Endothelial cell (in vitro differentiated cells): ENCODE results near the gene LRP1B. TPM values are rescaled to one million over a fixed set of nuclear protein-coding genes. Genes with fewer than 3 reads are reported as not detected.

Experiments
- DNase-seq: peaks from one replicate; pipeline ENCODE4 v3.0.0; 2021; ENCODE audit warnings: low spot score
- H3K27ac Mint-ChIP-seq: one replicate; pipeline ENCODE4 v1.8.0; 2021; ENCODE audit warnings: mixed read lengths, inconsistent platforms; ENCODE audit not compliant: unreplicated experiment
- H3K27me3 Mint-ChIP-seq: one replicate; pipeline ENCODE4 v1.8.0; 2021; ENCODE audit warnings: mild to moderate bottlenecking, moderate library complexity, mixed read lengths, inconsistent platforms; ENCODE audit not compliant: unreplicated experiment
- H3K36me3 Mint-ChIP-seq: one replicate; pipeline ENCODE4 v1.8.0; 2021; ENCODE audit warnings: mild to moderate bottlenecking, low read depth, mixed read lengths, inconsistent platforms; ENCODE audit not compliant: unreplicated experiment
- H3K4me1 Mint-ChIP-seq: one replicate; pipeline ENCODE4 v1.8.0; 2021; ENCODE audit warnings: mild to moderate bottlenecking, mixed read lengths, inconsistent platforms; ENCODE audit not compliant: unreplicated experiment
- H3K4me3 Mint-ChIP-seq: one replicate; pipeline ENCODE4 v1.8.0; 2021; ENCODE audit warnings: mild to moderate bottlenecking, mixed read lengths, inconsistent platforms; ENCODE audit not compliant: unreplicated experiment
- H3K9me3 Mint-ChIP-seq: one replicate; pipeline ENCODE4 v1.8.0; 2021; ENCODE audit warnings: mixed read lengths, inconsistent platforms; ENCODE audit not compliant: unreplicated experiment
- CTCF ChIP-seq: fragments of 200-600 bp; sonication (generic); IDR thresholded peaks from one replicate; pipeline ENCODE4 v1.5.0; 2021; ENCODE audit warnings: antibody characterized with exemption; ENCODE audit not compliant: unreplicated experiment
- total RNA-seq: library from RNA; stranded (reverse); fragmentation: NEBNext Ultra II Directional; extraction: Animal tissue kit (Norgen Biotek cat#: 25700); gene quantifications from one replicate; pipeline ENCODE4 v1.2.1, GENCODE V29; 2021; ENCODE audit not compliant: unreplicated experiment

The LRP1B gene
- total RNA-seq, 1 donor from 2014 or later: 1.4 TPM

- no peak for DNase-seq
- no peak overlapping the region for H3K27ac Mint-ChIP-seq
- H3K4me1 Mint-ChIP-seq: no peaks in the 10 kb centered on the region
- H3K36me3 Mint-ChIP-seq: no peaks in the 10 kb centered on the region
- H3K4me3 Mint-ChIP-seq: no peak overlapping the region
- TF ChIP-seq CTCF: no peak
- H3K9me3 Mint-ChIP-seq: no peaks in the 10 kb centered on the region
- no peaks in the 10 kb centered on the region for H3K27me3 Mint-ChIP-seq
These were observed 829.3 kb downstream of the LRP1B start for GRCh38 chr2:141301551-141301950.

- H3K9me3 Mint-ChIP-seq: no peaks in the 10 kb centered on the region
- H3K36me3 Mint-ChIP-seq: no peaks in the 10 kb centered on the region
- no peak for TF ChIP-seq CTCF
- no peaks in the 10 kb centered on the region for H3K27me3 Mint-ChIP-seq
- no peak overlapping the region for H3K4me3 Mint-ChIP-seq
- peaks cover 3% of the 10 kb centered on the region for H3K4me1 Mint-ChIP-seq
- DNase-seq: no peak
- H3K27ac Mint-ChIP-seq: peak overlapping the region; percentile 39
These were observed 850.8 kb downstream of the LRP1B start for GRCh38 chr2:141280037-141280436.

- Mint-ChIP-seq H3K27me3 (no peaks in the 10 kb centered on the region), H3K4me1 (no peaks in the 10 kb centered on the region), H3K27ac (no peak overlapping the region), H3K36me3 (no peaks in the 10 kb centered on the region), H3K9me3 (no peaks in the 10 kb centered on the region), H3K4me3 (no peak overlapping the region)
- no peak for TF ChIP-seq CTCF
- no peak for DNase-seq
These were observed 859.5 kb downstream of the LRP1B start for GRCh38 chr2:141271346-141271745.

- H3K9me3 Mint-ChIP-seq: no peaks in the 10 kb centered on the region
- no peaks in the 10 kb centered on the region for H3K4me1 Mint-ChIP-seq
- H3K36me3 Mint-ChIP-seq: no peaks in the 10 kb centered on the region
- no peak for TF ChIP-seq CTCF
- H3K27ac Mint-ChIP-seq: no peak overlapping the region
- H3K4me3 Mint-ChIP-seq: no peak overlapping the region
- H3K27me3 Mint-ChIP-seq: no peaks in the 10 kb centered on the region
- DNase-seq: no peak
These were observed 866.0 kb downstream of the LRP1B start for GRCh38 chr2:141264848-141265247.

GRCh38 chr2:141260911-141261310, 869.9 kb downstream of the LRP1B start:
- no peak for TF ChIP-seq CTCF
- DNase-seq: no peak
- H3K4me3 Mint-ChIP-seq: no peak overlapping the region
- no peaks in the 10 kb centered on the region for H3K36me3 Mint-ChIP-seq
- H3K4me1 Mint-ChIP-seq: no peaks in the 10 kb centered on the region
- no peaks in the 10 kb centered on the region for H3K27me3 Mint-ChIP-seq
- no peak overlapping the region for H3K27ac Mint-ChIP-seq
- no peaks in the 10 kb centered on the region for H3K9me3 Mint-ChIP-seq
